NCI-H2196 treated with DMSO at 0.1 percent for 48 hours (cell line): ENCODE results near the gene ITGA1.

Experiments used
- DNase-seq: peaks from one replicate; lab custom pipeline; 2025; ENCODE audit not compliant: unreplicated experiment; lab: John Stamatoyannopoulos, UW

Gene ITGA1

DNA sequence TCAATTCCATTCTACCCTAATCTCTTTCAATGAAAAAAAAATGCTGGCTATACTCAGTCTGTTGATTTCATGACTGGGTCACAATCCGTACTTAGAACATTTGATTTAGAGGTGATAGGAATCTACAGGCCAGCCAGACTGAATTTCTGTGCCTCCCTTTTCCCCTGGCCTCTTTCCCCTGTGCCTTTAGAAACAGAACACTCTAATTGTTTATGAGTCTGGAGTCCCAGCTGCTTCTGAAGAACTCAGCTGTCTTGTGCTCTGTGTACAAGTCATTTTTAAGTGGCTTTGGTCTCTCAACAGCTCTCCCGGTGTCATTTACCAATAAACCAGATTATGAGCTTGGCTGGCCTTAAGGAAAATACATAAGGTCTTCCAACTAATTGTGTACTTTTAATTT, 107.4 kb downstream of the ITGA1 start:
- no peak for DNase-seq

- DNase-seq = no peak
Measured at GRCh38 chr5:52895572-52896413, 108.1 kb downstream of the ITGA1 start.

- DNase-seq = no peak
Measured at GRCh38 chr5:52896534-52897237, 109.0 kb downstream of the ITGA1 start.

DNA sequence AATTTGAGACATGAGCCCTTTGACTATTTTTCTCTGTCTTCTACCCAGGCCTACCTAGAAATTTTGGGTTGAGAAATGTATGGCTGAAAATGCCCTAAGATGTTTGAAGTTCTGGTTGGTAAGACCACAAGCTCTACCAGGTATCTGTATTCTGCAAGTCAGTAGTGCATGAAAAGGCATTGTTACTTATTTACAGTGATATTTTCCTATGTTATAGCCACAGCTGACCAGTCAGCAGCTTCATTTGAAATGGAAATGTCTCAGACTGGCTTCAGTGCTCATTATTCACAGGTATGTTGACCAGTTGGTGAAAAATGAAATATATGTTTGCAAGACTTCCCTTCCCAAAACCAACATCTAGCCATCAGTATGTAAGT, 109.5 kb downstream of the ITGA1 start:
- DNase-seq = no peak

DNA sequence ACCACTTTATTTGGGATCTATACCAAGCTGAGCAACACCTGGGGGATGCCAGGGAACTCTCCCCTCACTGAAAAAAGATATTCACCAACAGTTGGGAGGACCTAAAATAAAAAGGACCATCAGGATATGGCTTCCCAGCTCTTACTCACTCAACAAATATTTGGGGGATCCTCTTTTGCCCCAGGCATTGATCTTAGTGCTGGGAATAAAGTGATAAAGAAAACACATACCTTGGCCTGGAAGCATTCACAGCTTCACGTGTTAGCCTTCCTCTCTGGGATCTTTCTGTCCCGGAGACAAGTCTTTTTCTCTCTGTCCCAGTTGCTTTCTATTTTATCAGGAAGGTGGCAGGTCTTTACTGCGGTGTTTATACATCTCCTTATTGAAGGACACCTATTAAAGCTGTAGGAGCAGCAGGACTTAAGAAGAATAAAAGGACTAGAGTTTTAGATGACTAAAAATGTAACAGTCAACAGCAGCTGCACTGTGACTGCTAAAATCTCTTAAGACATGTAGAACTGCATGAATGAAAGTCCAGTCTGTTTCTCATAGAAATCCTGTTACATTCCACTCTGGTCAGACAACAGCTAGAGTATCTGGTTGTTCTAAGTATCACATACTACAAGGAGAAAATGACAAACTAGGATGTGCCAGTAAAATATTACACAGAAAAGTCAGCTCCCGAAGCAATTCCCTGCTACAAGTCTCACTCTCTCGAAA, 111.4 kb downstream of the ITGA1 start:
- DNase-seq = no peak

GRCh38 chr5:52903142-52903541, 115.4 kb downstream of the ITGA1 start:
- no peak for DNase-seq

- DNase-seq = no peak
Measured at GRCh38 chr5:52906343-52906742, 118.6 kb downstream of the ITGA1 start.

- DNase-seq = no peak
Measured at GRCh38 chr5:52906845-52907244, 119.1 kb downstream of the ITGA1 start.

GRCh38 chr5:52909192-52909591, 121.5 kb downstream of the ITGA1 start:
- no peak for DNase-seq

DNA sequence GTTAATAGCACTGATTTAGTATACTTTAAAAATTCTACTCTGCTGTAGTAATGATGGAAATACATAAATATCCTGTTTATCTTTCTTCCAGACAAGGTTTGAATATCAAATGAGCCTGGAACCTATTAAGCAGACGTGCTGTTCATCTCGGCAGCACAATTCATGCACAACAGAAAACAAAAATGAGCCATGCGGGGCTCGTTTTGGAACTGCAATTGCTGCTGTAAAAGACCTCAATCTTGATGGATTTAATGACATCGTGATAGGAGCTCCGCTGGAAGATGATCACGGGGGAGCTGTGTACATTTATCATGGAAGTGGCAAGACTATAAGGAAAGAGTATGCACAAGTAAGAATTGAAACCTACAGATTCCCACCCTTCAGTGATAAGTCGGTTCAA, 122.4 kb downstream of the ITGA1 start:
- no peak for DNase-seq

DNA sequence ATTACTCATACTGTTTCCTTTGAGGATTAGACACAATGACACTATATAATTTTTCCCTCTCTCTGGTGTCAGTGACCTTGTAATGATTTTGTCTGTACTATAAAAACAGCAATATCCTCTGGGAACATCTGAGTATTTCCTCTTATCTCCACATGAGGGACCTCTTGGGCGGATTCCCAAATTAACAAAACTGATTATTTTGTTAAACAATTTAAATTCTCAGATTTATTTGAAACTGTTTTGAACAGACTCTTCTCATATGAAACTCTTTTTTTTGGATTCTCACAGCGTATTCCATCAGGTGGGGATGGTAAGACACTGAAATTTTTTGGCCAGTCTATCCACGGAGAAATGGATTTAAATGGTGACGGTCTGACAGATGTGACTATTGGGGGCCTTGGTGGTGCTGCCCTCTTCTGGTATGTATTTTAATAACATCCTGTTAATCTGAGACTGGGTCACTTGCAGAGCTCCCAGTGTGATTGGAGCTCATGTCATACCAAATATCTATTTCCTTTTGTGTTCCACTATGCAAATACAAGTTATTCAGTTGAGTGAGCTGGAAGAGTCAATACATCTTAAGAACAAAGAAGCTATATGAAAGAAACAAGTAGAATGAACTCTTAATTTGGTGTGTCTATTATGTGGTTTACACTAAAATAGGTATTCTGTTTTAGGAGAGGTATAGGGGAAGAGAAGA, 127.6 kb downstream of the ITGA1 start:
- no peak for DNase-seq

- DNase-seq = no peak
Measured at GRCh38 chr5:52920929-52921328, 133.2 kb downstream of the ITGA1 start.

DNA sequence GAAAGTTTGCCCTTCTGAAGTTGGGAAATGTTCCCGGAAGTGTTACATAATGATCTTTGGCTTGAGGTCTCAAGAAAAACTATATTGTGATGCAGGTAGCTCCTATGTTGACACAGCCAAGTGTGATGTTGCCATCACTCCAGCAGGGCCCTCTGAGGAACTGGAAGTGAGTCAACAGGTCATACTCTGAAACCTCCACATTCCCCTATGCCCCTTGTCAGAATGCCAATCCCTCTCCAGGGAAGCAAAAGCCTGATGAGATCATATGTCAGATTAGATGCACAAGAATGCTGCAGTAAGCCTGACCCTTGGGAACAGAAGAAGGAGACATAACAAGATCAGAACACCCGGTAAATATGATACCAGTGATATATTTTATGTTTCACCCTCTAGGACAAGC, 134.7 kb downstream of the ITGA1 start:
- DNase-seq = no peak

- no peak for DNase-seq
Measured at GRCh38 chr5:52924456-52924855, 136.7 kb downstream of the ITGA1 start.

- DNase-seq = no peak
Measured at GRCh38 chr5:52925001-52925400, 137.3 kb downstream of the ITGA1 start.

GRCh38 chr5:52928689-52929088, 141.0 kb downstream of the ITGA1 start:
- no peak for DNase-seq

DNA sequence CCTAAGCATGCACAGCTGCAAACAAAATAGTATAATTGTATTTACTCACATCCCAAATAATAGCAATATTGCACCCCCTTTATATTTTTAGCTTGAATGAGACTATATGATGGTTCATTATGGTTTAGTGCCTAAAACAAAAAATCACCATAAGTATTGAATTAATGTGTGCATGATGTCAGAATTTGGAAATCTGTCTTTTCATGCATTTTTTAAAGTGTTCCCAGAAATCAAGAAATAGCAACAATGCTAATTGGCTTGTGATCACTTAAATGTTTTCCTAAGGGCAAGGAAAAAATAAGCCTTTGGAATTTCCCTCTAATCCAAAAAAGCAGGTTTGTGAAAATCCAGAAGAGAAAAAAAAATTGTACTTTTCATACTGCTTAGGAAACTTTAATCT, 150.5 kb downstream of the ITGA1 start:
- no peak for DNase-seq

- no peak for DNase-seq
Measured at GRCh38 chr5:52943285-52943684, 155.6 kb downstream of the ITGA1 start.

- DNase-seq = no peak
Measured at GRCh38 chr5:52943808-52944207, 156.1 kb downstream of the ITGA1 start.

- no peak for DNase-seq
Measured at GRCh38 chr5:52945040-52945439, 157.3 kb downstream of the ITGA1 start.

GRCh38 chr5:52947208-52947607, 159.5 kb downstream of the ITGA1 start:
- no peak for DNase-seq
